GM18868 (cell line): ENCODE measurements around the gene FAM227B.
"Not testable (repeated sequence)": the region's sequence is repeated elsewhere in the genome, so short reads cannot be mapped to it uniquely, and the experiment has no call there.

ENCODE experiments used
- ATAC-seq: cut with Tn5 transposase; IDR thresholded peaks from one replicate; pipeline ENCODE4 v1.9.1; 2021; ENCODE audit warnings: mild to moderate bottlenecking, moderate library complexity; ENCODE audit not compliant: unreplicated experiment

Gene FAM227B

DNA sequence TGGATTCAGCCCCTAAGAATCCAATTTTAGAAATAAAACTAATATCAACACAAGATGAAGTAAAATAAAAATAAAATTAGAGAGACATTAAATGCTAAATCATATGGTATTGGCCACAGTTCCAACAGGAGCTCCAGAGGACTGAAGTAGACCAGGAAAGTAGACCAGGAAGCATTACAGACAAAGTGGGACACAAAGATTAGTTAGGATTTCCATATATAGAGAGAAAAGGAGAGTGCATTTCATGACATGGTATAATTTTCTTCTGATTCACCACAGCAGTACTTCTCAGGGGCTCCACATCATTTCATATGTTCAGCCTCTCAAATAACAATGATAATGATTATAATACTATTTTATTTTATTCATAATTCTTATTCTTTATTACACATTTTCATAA lies 179.3 kb downstream of the FAM227B start:
- ATAC-seq, result no peak

DNA sequence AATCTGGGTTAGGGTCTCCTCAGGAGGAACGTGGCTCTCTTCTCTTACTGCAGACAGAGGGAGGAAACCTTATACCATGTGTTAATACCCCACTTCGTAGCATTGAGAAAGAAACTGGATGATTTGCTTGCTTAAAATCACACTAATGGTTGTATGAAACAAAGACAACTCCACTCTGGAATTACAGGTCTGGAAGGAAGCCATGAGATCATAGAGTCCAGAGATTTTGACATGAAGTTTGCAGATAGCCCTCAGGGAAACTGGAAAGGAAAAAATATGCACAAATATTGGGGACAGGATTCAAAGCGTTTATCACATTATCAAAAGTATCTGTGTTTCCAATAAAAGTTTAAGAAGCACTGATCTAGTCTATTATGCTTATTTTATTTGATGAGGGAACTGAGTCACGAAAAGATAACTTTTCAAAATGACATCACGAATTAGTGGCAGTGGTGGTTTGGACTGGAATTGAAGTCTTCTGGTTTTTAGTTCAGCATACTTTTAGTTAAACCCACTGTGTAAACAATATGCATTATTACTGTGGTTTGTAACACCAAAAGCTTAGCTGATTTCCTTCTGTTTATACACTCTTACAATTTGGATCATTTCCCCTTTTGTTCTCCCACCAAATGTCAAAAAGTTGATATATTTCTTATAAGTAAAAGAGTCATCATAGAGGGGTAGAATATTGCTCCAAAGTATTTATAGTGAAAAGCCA lies 180.8 kb downstream of the FAM227B start:
- ATAC-seq, result no peak

DNA sequence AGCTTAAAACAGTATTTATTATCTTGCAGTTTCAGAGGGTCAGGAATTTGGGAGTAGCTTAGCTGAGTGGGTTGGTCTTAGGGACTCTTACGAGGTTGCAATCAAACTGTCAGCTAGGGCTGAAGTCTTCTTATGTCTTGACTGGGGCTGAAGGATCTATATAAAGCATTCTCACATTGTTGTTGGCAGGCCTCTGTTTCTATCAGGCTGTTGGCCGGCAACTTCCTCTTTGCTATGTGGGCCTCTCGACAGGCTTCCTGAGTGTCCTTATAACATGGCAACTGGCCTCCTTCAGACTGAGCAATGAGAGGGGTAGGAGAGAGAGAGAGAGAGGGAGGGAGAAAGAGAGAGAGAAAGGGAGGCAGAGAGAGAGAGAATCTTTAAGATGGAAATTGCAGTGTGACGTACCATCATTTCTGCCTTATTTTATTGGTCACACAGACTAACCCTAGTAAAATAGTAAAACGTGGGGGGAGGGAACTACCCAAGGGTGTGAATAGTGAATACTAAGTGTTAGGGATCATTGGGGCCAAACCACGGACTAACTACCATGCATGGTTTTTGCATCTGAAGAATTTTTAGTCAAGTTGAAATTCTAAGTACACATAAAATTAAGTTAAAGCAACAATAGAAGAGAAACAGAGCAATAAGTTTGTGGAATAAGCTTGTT lies 181.5 kb downstream of the FAM227B start:
- peak; percentile 87 for ATAC-seq

DNA sequence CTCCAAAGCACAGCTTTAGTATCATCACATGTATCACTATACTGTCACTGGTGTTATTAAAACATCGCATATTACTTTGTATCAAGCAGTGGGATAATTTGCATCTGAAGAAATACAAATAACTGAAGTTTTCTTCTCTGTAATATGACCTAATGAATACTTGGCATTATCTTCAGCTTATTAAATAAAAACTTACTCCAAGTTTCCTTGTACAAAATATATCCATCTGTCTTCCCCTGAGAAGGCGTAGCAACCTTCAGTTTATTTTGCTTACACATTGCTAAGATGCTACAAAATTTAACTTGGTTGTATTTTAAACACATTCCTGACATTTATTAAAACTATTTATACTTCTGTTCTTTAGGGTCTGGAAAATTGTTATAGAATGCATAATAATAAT lies 183.9 kb downstream of the FAM227B start:
- ATAC-seq, result no peak

DNA sequence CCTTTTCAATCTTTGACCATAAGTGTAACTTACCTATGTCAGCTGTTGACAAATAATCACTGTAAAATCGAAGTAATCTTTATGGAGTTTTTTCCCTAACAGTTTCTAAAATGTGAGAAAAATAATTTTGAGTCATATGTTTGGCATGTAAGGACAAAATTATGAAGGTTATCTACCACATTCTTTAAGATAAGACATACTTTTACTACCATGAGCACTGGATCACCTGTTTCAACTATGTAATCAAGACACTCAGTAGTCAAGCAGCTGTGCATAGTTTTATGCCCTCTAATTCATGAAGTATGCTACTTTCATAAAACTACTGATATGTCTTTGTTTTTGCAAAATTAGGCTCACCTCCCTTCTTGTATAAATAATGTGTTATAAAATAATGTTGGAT lies 185.4 kb downstream of the FAM227B start:
- ATAC-seq, result no peak

DNA sequence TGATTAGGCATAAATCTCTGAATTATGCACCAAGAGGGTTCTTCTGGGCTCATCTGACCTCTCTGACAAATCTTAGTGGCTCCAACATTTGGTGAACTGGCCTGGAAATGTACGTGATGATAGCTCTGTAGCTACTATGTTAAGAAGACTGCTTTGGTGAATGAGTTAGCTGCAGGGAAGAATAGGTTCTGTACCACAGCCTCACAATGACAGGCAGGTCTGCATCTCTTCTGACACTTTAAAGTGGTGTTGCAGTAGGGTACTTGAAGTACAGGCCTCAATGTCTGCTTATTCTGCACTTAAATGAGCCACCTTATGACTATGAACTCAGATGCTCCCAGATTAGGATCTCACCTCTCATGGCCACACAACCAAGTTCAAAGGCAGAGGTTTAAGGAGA lies 190.6 kb downstream of the FAM227B start:
- ATAC-seq, result no peak

DNA sequence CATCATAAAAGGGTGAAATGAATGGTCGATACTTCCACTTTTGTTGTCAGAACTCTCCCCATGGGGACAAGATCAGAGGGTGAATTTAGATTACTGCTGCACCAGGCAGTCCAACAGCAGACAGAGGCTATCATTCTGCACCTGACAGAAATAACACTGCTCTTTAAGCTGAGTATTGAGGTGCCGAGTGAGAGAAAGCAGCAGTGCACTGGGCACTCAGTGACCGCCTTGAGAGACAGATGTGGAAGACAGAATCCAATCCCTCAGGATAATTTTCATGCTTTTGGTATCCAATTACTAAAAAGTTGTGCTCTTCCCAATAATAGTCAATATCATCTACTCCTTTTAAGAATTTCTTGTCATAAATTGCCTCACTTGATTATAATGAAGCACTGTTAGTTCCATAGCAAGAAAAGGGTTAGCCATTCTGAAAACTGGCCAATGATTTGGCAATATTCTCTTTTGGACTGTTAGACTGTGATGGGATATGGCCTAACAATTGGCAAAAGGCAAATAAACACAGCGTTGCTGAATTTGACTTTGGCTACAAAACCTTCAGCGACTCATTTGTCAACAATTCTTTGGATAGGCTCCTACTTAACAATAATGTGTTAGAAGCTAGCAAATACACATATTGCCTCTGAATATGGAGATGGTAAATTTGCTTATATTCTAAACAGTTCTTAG lies 192.1 kb downstream of the FAM227B start:
- ATAC-seq, result no peak

DNA sequence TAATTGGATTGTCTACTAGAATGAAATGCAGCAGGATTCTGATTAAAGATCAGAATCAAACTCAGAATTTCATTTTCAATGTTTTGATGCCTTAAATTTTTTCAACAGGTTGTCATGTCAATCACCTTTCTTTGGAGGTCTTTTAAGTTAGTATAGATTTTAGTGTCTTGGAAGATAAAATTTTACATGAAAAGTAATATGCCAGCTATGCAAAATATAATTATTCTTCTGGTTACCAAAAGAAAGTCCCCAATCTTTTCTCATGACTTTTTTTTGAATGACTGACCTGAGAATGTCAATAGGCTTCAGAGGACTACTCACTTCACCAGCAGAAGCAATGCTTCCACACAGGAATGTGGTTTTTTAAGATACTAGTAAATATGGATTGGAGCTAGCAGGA lies 193.2 kb downstream of the FAM227B start:
- no peak for ATAC-seq

DNA sequence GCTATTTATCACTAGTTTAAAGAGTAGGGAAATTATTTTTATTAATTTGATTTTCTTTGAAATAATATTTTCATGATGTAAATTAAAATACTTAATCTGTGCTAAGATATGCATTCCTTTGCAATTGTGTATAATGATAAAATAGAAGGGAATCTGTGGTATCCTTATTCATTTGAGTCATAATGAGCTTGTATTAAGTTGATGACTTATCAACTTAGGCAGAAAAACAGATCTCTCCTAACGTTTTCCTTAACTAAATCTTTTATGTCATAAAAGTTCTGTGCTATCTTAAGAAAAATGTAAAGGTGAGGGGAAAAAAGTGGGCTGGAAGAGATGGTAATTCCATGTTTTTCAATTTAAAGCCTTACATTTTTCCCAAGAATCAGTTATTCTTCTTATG lies 195.7 kb downstream of the FAM227B start:
- ATAC-seq, result no peak

DNA sequence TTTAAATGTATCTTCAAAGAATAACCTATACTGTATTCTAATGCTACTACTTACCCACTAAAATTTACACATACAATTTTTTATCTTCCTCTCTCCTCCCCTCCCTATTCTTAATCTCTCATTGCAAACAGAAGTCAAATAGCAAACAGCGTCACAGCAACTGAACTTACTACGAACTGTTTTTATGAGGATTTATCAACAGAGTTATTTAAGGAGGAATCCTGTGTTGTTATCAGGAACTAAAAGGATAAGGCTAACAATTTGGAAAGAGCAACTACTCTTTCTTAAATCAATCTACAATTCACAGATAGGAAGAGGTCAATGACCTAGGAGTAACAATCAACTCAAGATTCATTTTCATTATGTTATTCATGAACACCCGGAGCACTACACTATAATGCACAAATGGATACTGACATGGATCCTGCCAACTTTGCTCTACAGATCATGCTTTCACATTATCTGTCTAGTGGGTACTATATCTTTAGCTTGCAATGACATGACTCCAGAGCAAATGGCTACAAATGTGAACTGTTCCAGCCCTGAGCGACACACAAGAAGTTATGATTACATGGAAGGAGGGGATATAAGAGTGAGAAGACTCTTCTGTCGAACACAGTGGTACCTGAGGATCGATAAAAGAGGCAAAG lies 196.6 kb downstream of the FAM227B start:
- no peak for ATAC-seq

DNA sequence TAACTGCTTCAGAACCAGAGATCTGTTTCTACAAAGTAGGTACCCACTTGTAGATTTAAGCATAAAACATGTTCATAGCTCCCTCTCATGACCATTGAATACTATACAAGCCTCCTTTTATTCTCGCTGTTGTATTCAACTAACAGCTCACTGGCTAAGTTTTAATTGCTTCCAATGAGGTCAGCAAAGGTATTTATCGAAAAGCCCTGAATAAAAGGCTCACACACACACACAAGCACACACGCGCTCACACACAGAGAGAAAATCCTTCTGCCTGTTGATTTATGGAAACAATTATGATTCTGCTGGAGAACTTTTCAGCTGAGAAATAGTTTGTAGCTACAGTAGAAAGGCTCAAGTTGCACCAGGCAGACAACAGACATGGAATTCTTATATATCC lies 197.6 kb downstream of the FAM227B start, which contains the start of gene FGF7:
Gene FGF7 (plus strand): TSS at position 222 of the 400 bp plus-strand sequence. CDS start 1,056 bp downstream, outside the sequence.
- no peak for ATAC-seq

DNA sequence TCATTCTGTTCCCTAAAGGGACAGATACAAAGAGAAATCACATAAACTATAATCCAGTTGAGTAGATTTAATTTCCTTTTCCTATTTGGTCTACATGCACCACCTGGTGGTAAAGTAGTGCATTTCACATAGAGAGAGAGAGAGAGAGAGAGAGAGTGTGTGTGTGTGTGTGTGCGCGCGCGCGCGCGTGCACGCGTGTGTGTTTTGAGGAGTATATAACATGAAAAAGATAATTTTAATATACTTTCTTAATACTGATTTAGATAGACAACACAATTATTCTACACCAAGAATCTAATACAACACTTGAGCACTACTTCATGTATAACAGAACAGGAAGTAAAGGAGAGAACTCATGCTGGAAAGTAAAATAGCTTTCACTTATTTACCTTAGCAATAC lies 198.6 kb downstream of the FAM227B start:
- ATAC-seq, result peak; percentile 65

DNA sequence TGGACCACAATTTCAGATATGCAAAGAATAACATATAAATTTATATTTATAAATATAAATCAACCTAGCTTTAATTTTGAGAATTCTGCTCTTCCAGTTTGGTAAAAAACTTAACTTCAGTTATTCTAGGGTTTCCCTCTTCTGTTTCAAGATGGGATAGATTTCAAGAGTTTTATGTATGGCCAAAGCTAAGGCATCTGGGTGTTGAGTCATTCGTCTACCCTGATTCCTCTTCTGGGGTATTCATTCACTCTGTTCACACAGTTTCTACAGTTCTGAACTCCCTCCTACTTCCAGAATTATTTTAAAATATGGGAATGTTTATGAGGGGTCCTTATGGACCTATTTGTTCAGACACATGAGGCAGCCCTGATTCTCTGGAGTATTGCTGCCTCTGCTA lies 201.8 kb downstream of the FAM227B start:
- no peak for ATAC-seq

DNA sequence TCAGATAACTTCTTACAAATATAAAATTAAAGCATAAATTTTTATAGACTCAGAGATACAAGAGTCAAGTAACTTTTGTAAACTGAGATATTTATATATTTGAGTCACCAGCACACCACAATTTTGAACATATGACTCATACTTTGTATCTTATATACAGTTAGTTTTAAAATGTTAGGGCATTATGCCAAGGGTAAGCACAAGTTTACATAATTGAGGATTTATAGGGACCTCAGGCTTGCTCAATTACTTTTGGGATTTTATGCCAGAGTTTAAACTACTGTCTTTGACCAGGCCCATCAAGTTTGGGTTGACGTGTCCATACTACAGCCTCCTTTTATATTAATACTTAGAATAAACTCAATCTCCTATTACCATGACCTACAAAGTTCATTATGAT lies 205.0 kb downstream of the FAM227B start:
- ATAC-seq, result no peak

DNA sequence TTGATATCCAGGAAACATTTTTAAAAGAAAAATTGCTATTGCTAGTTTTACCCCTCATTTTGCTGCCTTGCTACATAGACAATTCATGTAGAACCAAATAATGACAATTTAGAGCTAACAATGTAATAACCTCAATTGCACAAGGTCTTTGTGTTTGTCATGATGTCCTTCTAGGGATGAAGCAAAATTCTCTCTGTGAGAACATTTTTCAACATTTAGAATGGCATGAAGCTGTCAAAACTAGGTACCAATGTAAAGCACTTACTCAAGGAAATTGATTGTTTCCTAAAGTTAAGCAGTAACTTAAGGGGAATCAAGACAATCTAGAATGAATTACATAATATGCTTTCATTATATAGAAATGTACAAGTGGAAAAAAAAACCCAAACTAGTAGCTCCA lies 205.5 kb downstream of the FAM227B start:
- ATAC-seq, result no peak

DNA sequence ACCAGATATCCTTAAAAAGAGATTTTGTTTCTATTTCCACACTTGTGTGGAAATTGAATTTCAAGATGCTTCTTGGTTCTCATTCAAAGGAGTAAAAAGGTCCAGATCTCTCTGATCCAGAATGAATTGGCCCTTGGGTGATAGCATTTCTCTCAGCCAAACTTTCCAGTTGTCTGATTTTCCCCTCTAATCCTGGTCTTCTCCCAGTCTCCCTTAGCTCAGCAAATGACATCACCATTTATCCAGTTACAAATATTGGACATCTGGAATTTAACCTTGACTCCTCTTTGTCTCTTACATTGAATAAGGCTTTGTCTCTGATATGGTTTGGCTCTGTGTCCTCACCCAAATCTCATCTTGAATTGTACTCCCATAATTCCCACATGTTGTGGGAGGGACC lies 207.8 kb downstream of the FAM227B start:
- no peak for ATAC-seq

DNA sequence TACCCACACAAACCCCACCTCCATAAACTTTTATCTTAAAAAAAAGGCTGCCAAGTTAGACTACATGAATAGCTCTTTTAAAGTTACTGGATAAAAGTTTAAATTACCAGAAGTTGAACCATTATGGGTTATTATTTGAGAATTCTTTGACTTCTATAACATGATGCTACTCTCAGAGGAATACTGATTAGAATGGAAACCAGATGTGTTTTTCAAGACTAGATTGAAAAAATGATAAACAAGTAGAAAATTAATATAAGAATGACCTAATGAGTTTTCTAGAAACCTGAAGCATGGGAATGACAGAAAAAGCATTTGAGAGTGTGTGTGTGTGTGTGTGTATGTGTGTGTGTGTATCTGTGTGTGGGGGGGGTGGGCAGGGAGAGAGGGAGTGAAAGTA lies 210.0 kb downstream of the FAM227B start:
- ATAC-seq, result no peak

DNA sequence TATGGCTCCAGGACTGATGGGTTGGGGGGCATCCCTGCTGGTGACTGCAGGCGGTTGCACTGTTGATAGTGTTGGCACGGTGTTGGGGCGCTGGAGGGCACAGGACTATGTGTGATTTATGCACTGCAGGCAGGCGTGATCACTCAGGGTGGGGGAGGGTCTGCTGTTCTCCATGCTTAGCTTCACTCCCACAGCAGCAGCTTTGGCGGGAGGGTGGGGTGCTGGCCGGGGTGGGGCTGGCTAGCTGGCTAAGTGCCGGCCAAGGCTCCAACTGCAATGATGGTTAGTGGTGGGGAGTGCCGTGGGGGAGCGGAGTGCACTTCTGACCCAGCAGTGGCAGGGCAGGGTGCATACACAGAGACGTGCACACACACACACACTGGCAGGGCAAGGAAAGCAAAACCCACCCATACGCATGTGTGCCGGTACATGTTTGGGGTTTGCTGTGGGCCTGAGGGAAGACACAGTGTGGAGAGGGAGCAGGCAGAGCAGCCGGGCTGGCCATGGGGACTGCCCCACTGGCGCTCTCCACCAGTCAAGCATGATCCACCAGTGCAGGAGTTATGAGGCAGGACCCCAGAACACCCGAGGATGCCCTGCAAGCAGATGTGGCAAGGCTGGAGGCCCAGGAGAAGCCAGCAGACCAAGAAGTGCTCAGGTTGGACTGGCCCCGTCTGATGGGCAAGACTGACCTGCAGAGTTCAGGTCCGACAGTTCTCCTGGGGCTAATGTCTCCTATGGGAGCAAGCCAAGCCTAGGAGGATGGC lies 214.1 kb downstream of the FAM227B start:
- ATAC-seq, result no peak

DNA sequence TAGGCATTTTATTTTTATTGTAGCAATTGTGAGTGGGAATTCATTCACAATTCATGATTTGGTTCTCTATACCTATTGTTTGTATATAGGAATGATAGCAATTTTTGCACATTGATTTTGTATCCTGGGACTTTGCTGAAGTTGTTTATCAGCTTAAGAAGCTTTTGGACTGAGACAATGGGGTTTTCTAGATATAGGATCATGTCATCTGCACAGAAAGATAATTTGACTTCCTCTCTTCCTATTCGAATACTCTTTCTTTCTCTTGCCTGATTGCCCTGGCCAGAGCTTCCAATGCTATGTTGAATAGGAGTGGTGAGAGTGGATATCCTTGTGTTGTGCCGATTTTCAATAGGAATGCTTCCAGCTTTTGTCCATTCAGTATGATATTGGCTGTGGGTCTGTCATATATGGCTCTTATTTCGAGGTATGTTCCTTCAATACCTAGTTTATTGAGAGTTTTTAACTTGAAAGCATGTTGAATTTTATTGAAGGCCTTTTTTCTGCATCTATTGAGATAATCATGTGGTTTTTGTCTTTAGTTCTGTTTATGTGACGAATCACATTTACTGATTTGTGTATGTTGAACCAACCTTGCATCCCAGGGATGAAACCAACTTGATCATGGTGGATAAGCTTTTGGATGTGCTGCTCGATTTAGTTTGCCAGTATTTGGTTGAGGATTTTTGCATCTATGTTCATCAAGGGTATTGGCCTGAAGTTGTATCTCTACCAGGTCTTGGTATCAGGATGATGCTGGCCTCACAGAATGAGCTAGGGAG lies 217.9 kb downstream of the FAM227B start:
- ATAC-seq, result not testable (repeated sequence)

DNA sequence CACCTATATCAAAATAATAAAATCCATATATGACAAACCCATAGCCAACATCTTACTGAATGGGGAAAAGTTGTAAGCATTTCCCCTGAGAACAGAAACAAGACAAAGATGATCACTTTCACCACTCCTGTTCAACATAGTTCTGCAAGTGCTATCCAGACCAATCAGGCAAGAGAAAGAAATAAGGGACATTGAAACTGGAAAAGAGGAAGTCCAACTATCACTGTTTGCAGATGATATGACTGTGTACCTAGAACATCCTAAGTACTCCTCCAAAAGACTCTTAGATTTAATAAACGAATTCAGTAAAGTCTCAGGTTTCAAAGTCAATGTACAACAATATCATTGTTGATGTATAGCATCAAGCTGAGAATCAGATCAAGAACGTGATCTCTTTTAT lies 233.1 kb downstream of the FAM227B start:
- ATAC-seq, result peak; percentile 73
